HCEC 1CT (cell line): ENCODE measurements around the gene USP38.

Experiments used
- DNase-seq: peaks from one replicate; pipeline ENCODE4 v3.0.0-alpha.2; 2017

Gene USP38

GRCh38 chr4:143270256-143270838, 85.6 kb downstream of the USP38 start:
- DNase-seq, result no peak
